Stimulated activated CD4-positive, alpha-beta T cell treated with anti-CD3 and anti-CD28 coated beads, Interleukin-12 subunit alpha, Interleukin-12 subunit beta, amount 100 ng/mL, for 48 hours (primary cell): ENCODE results near the gene IFT81.
A peak's percentile ranks its signal among the peaks of the same experiment; 100 is the strongest.
"Not testable (repeated sequence)": the region's sequence is repeated elsewhere in the genome, so short reads cannot be mapped to it uniquely, and the experiment has no call there.

ENCODE experiments used
- DNase-seq, 3 donors: peaks; one replicate each; pipeline ENCODE4 v3.0.0-alpha.2; 2020; ENCODE audit warnings: low read depth in 2 of 3, low spot score in 1 of 3

IFT81 gene

GRCh38 chr12:110124269-110124995 lies at the start of gene IFT81:
IFT81 (plus strand) TSS chr12:110124357; CDS start chr12:110127381, 3,024 bp downstream.
- DNase-seq, result peak; percentile 92 to 95 (median 95)

- no peak for DNase-seq
Measured at GRCh38 chr12:110075880-110076279, 48.3 kb upstream of the IFT81 start.

- no peak for DNase-seq
Measured at GRCh38 chr12:110077800-110078199, 46.4 kb upstream of the IFT81 start.

- peak; percentile 57 to 63 (median 63) for DNase-seq
Measured at GRCh38 chr12:110079477-110080400, 44.4 kb upstream of the IFT81 start.

GRCh38 chr12:110080410-110080809 lies 43.7 kb upstream of the IFT81 start:
- DNase-seq, result no peak

GRCh38 chr12:110084314-110085015 lies 39.7 kb upstream of the IFT81 start:
- no peak for DNase-seq

- not testable (repeated sequence) for DNase-seq
Measured at GRCh38 chr12:110088216-110088615, 35.9 kb upstream of the IFT81 start.

- DNase-seq, result no peak
Measured at GRCh38 chr12:110088936-110089335, 35.2 kb upstream of the IFT81 start.

GRCh38 chr12:110090266-110091135 lies 33.7 kb upstream of the IFT81 start:
- DNase-seq, result no peak

- no peak for DNase-seq
Measured at GRCh38 chr12:110091136-110091711, 32.9 kb upstream of the IFT81 start.

- DNase-seq, result no peak
Measured at GRCh38 chr12:110093631-110094311, 30.4 kb upstream of the IFT81 start.

- DNase-seq, result peak; percentile 32 to 67 (median 39)
Measured at GRCh38 chr12:110100315-110100970, 23.7 kb upstream of the IFT81 start.

GRCh38 chr12:110102255-110102654 lies 21.9 kb upstream of the IFT81 start:
- peak; percentile 20 to 35 (median 30) for DNase-seq

GRCh38 chr12:110104188-110105094 lies 19.7 kb upstream of the IFT81 start:
- DNase-seq, result no peak

- DNase-seq, result no peak
Measured at GRCh38 chr12:110105159-110105558, 19.0 kb upstream of the IFT81 start.

- no peak for DNase-seq
Measured at GRCh38 chr12:110105986-110106385, 18.2 kb upstream of the IFT81 start.

- DNase-seq, result no peak
Measured at GRCh38 chr12:110107369-110108281, 16.5 kb upstream of the IFT81 start.
